HepG2 (cell line): ENCODE results near the gene CAMKV. TPM values are rescaled to one million over a fixed set of nuclear protein-coding genes. Genes with fewer than 3 reads are reported as not detected.

Experiments used
- ATAC-seq: fragments of 200-7000 bp; cut with Tn5 transposase; 3 replicates; pipeline ENCODE4 v1.9.1; 2020; ENCODE audit warnings: mild to moderate bottlenecking, moderate library complexity
- BruUV-seq: library from RNA; stranded (reverse); fragments of 400-500 nt; replicated peaks from 2 replicates; lab custom pipeline; 2021; lab: Mats Ljungman, UMichigan
- CTCF ChIA-PET: fragments of 300-600 bp; formaldehyde crosslinking; extraction: SDS; loops from one replicate; lab custom pipeline; 2021; ENCODE audit warnings: low total read pairs, inconsistent platforms, low intra/inter-chr PET ratio; lab: Yijun Ruan, JAX
- POLR2A ChIA-PET: fragments of 350-600 bp; sonication (Branson Sonifier 250); formaldehyde crosslinking; loops from one replicate; lab custom pipeline; 2020; ENCODE audit warnings: antibody characterized with exemption, inconsistent platforms; lab: Yijun Ruan, JAX
- DNase-seq: peaks from one replicate; pipeline ENCODE4 v3.0.0-alpha.2; 2015; ENCODE audit warnings: low spot score
- FAIRE-seq: peaks from 3 replicates; lab custom pipeline; 2011; peaks lifted over from hg19 to GRCh38; lab: Jason Lieb, UNC
- H2AFZ ChIP-seq: one replicate; pipeline ENCODE4 v1.6.1; 2011; ENCODE audit warnings: low read length, inconsistent platforms
- H3K27ac ChIP-seq: fragments of 300-600 bp; 3 replicates; pipeline ENCODE4 v1.8.0; 2011; ENCODE audit warnings: mixed run types, mild to moderate bottlenecking, mixed read lengths, low read length, inconsistent platforms; ENCODE audit not compliant: insufficient read depth; ENCODE audit errors: extremely low read length
- H3K27me3 ChIP-seq, 2 experiments: fragments of 200-600 bp in 1 of 2; 2 replicates in 1 of 2; 3 replicates in 1 of 2; pipeline versions ENCODE4 v1.6.0 to v1.8.0; 2011; ENCODE audit warnings: low read length in 2 of 2, mild to moderate bottlenecking in 2 of 2, moderate library complexity in 2 of 2, inconsistent platforms in 1 of 2; ENCODE audit not compliant: insufficient read depth in 2 of 2, control insufficient read depth in 1 of 2
- H3K36me3 ChIP-seq, 2 experiments: fragments of 200-600 bp in 1 of 2; replicated peaks in 1 of 2; 2 replicates in 1 of 2; 3 replicates in 1 of 2; pipeline versions ENCODE4 v1.5.1 to v1.8.0; 2011; ENCODE audit warnings: low read length in 2 of 2, inconsistent platforms in 1 of 2; ENCODE audit not compliant: insufficient read depth in 2 of 2, control insufficient read depth in 1 of 2
- H3K4me1 ChIP-seq: 2 replicates; pipeline ENCODE4 v1.5.1; 2012; ENCODE audit warnings: low read length, inconsistent platforms; ENCODE audit not compliant: insufficient read depth
- H3K4me2 ChIP-seq: 2 replicates; pipeline ENCODE4 v1.6.0; 2011; ENCODE audit warnings: low read depth, low read length, inconsistent platforms
- H3K4me3 ChIP-seq, 3 experiments: fragments of 200-600 bp in 1 of 3; sonication (generic), shearing (Covaris generic) in 1 of 3; replicated peaks in 1 of 3; 2 replicates each; pipeline ENCODE4 v1.5.1; 2011 to 2016; ENCODE audit warnings: low read length in 3 of 3, inconsistent platforms in 2 of 3, low read depth in 2 of 3, mild to moderate bottlenecking in 2 of 3, control low read depth in 1 of 3, mixed read lengths in 1 of 3; ENCODE audit not compliant: insufficient read depth in 1 of 3
- H3K79me2 ChIP-seq: one replicate; pipeline ENCODE4 v1.6.1; 2011; ENCODE audit warnings: low read length, inconsistent platforms; ENCODE audit not compliant: insufficient read depth
- H3K9ac ChIP-seq: 2 replicates; pipeline ENCODE4 v1.6.0; 2011; ENCODE audit warnings: mild to moderate bottlenecking, low read depth, low read length, inconsistent platforms; ENCODE audit not compliant: insufficient read depth
- H3K9me3 ChIP-seq: 2 replicates; pipeline ENCODE4 v1.5.1; 2012; ENCODE audit warnings: mild to moderate bottlenecking, low read length
- H4K20me1 ChIP-seq: 2 replicates; pipeline ENCODE4 v1.6.0; 2011; ENCODE audit warnings: inconsistent platforms, mild to moderate bottlenecking, low read length, moderate library complexity; ENCODE audit not compliant: insufficient read depth
- ARNT ChIP-seq: fragments of 450-650 bp; IDR thresholded peaks from 2 replicates; pipeline ENCODE4 v1.6.1; 2017
- ATF1 ChIP-seq: IDR thresholded peaks from 2 replicates; pipeline ENCODE4 v1.6.1; 2016; ENCODE audit warnings: mild to moderate bottlenecking, control low read depth
- GATAD1 ChIP-seq: IDR thresholded peaks from 2 replicates; pipeline ENCODE4 v1.6.1; 2016; ENCODE audit warnings: missing genetic modification reagents, missing compliant biosample characterization
- MAFG ChIP-seq: sonication (generic); formaldehyde crosslinking; IDR thresholded peaks from 2 replicates; pipeline ENCODE4 v1.5.1; 2020; ENCODE audit warnings: mild to moderate bottlenecking, missing genetic modification reagents
- ZZZ3 ChIP-seq: sonication (generic); formaldehyde crosslinking; IDR thresholded peaks from 2 replicates; pipeline ENCODE4 v1.4.0; 2020; ENCODE audit warnings: missing genetic modification reagents, mild to moderate bottlenecking, borderline replicate concordance
- WGBS: methylation state at CpG from one replicate; pipeline ENCODE4 v1.1.6; 2017; ENCODE audit warnings: low lambda C conversion rate; 5-methylcytosine and 5-hydroxymethylcytosine counted together
- in situ Hi-C: cut with HindIII; loops from 2 replicates; pipeline ENCODE4 v1.10.0; 2017; ENCODE audit warnings: low pct_unique_long_range_greater_than_20kb; ENCODE audit not compliant: extremely low pct_ligation_motif_present
- intact Hi-C: fragments of 100-400 bp; cut with micrococcal nuclease; formaldehyde crosslinking; loops from one replicate; pipeline ENCODE4 v1.10.0; 2022; ENCODE audit not compliant: unreplicated experiment
- polyA plus RNA-seq, 8 experiments: library from polyadenylated mRNA; depleted of rRNA in 3 of 8; stranded (reverse) in 7 of 8; unstranded in 1 of 8; fragments of >200 nt; fragmentation: Illumina TruSeq in 4 of 8; extraction: Trizol in 4 of 8; gene quantifications; 2 replicates each; pipeline versions ENCODE4 v1.2.1 to v1.2.3, GENCODE V29; 2011 to 2016; ENCODE audit warnings: low read depth in 4 of 8, missing spikeins in 1 of 8, mixed read lengths in 1 of 8; ENCODE audit not compliant: insufficient read depth in 1 of 8
- total RNA-seq, 5 experiments: library from RNA; depleted of rRNA; stranded (reverse); fragments of >200 nt; fragmentation: Illumina TruSeq; extraction: Trizol; gene quantifications; 2 replicates each; pipeline ENCODE4 v1.2.3, GENCODE V29; 2016; ENCODE audit warnings: low read depth in 1 of 5
- TF ChIP-seq, protein P1 (sequence below): sonication (generic); formaldehyde crosslinking; IDR thresholded peaks from 2 replicates; pipeline ENCODE4 v1.8.1; 2023; ENCODE audit warnings: missing genetic modification reagents, inconsistent platforms, borderline replicate concordance
- TF ChIP-seq, protein P2 (sequence below): sonication (generic); formaldehyde crosslinking; IDR thresholded peaks from 2 replicates; pipeline ENCODE4 v1.4.0; 2020; ENCODE audit warnings: missing genetic modification reagents, borderline replicate concordance

Gene CAMKV
- total and polyA plus RNA-seq, 2 of the 13 experiments (the other 11 are each of a cell fraction or from before 2014, with no cell fraction given): 0.13 to 0.15 TPM

DNA sequence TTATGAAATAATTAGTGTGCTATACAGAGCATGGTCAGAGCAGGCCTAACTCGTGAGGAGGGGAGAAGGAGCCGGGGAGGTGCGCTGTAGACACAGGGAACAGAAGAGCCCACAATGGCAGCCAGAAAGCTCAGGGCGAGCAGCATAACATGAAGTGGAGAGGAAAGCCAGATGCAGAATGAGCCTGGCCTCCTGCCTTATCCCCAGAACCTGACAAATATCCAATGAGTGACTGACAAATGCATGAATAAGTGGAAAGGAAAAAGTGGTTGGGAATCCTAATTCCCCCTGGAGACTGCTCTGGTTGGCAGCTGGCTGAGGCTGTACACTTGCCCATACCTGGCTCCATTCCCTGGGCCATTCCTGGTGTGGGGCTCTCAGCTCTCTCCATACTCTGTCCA is 43.2 kb upstream of the CAMKV start (continued):
- TF ChIP-seq, protein P1, sequence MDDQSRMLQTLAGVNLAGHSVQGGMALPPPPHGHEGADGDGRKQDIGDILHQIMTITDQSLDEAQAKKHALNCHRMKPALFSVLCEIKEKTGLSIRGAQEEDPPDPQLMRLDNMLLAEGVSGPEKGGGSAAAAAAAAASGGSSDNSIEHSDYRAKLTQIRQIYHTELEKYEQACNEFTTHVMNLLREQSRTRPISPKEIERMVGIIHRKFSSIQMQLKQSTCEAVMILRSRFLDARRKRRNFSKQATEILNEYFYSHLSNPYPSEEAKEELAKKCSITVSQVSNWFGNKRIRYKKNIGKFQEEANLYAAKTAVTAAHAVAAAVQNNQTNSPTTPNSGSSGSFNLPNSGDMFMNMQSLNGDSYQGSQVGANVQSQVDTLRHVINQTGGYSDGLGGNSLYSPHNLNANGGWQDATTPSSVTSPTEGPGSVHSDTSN (CRISPR knock-in tag): no peak
- TF ChIP-seq MAFG (CRISPR knock-in tag): no peak
- TF ChIP-seq, all 625 proteins: peak for 0

DNA sequence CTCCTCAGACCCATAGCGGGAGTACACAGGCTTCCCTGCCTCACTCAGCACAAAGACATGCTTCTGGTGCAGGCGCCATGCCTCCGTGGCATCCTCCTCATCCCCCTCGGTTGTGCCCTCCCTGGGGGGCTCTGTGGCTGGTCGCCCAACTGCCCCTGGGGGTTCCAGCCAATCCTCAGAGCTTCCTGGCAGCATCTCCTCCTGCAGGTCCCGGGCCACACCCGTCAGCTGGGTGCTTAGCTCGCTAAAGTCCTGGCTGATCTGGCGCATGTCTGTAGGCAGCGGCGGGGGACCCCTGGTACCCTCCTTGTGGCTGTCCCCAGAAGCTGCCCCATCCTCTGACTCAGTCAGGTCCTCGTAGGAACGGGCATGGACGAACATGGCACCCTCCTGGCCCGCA is 41.9 kb upstream of the CAMKV start:
- 91% methylated on average over 5 of the region's 15 CpGs for WGBS
- FAIRE-seq (no peak), ATAC-seq (no peak), DNase-seq (no peak)
- intact Hi-C loops (no loop called here), in situ Hi-C loops (no loop called here)
- H3K4me3 ChIP-seq: no peak overlapping the region
- H3K9me3 ChIP-seq: no peaks in the 10 kb centered on the region
- BruUV-seq: no TSS peak
- no peaks in the 10 kb centered on the region; a peak in 2 of 5 replicates for H3K36me3 ChIP-seq
- ChIA-PET POLR2A (no interaction called here), CTCF (no interaction called here)
- no peak overlapping the region for H3K4me2 ChIP-seq
- H3K27me3 ChIP-seq: no peaks in the 10 kb centered on the region
- H3K27ac ChIP-seq: no peak overlapping the region
- no peak overlapping the region for H2AFZ ChIP-seq
- H3K79me2 ChIP-seq: no peaks in the 10 kb centered on the region
- H3K9ac ChIP-seq: no peak overlapping the region
- no peaks in the 10 kb centered on the region for H3K4me1 ChIP-seq
- H4K20me1 ChIP-seq: no peaks in the 10 kb centered on the region
- TF ChIP-seq ZZZ3: no peak
- TF ChIP-seq ARNT: no peak
- TF ChIP-seq, protein P2, sequence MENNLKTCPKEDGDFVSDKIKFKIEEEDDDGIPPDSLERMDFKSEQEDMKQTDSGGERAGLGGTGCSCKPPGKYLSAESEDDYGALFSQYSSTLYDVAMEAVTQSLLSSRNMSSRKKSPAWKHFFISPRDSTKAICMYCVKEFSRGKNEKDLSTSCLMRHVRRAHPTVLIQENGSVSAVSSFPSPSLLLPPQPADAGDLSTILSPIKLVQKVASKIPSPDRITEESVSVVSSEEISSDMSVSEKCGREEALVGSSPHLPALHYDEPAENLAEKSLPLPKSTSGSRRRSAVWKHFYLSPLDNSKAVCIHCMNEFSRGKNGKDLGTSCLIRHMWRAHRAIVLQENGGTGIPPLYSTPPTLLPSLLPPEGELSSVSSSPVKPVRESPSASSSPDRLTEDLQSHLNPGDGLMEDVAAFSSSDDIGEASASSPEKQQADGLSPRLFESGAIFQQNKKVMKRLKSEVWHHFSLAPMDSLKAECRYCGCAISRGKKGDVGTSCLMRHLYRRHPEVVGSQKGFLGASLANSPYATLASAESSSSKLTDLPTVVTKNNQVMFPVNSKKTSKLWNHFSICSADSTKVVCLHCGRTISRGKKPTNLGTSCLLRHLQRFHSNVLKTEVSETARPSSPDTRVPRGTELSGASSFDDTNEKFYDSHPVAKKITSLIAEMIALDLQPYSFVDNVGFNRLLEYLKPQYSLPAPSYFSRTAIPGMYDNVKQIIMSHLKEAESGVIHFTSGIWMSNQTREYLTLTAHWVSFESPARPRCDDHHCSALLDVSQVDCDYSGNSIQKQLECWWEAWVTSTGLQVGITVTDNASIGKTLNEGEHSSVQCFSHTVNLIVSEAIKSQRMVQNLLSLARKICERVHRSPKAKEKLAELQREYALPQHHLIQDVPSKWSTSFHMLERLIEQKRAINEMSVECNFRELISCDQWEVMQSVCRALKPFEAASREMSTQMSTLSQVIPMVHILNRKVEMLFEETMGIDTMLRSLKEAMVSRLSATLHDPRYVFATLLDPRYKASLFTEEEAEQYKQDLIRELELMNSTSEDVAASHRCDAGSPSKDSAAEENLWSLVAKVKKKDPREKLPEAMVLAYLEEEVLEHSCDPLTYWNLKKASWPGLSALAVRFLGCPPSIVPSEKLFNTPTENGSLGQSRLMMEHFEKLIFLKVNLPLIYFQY (CRISPR knock-in tag): no peak
- no peak for TF ChIP-seq ATF1 (CRISPR knock-in tag)
- TF ChIP-seq GATAD1 (CRISPR knock-in tag): no peak
